ENCODE results near the gene IFT43.

DNA sequence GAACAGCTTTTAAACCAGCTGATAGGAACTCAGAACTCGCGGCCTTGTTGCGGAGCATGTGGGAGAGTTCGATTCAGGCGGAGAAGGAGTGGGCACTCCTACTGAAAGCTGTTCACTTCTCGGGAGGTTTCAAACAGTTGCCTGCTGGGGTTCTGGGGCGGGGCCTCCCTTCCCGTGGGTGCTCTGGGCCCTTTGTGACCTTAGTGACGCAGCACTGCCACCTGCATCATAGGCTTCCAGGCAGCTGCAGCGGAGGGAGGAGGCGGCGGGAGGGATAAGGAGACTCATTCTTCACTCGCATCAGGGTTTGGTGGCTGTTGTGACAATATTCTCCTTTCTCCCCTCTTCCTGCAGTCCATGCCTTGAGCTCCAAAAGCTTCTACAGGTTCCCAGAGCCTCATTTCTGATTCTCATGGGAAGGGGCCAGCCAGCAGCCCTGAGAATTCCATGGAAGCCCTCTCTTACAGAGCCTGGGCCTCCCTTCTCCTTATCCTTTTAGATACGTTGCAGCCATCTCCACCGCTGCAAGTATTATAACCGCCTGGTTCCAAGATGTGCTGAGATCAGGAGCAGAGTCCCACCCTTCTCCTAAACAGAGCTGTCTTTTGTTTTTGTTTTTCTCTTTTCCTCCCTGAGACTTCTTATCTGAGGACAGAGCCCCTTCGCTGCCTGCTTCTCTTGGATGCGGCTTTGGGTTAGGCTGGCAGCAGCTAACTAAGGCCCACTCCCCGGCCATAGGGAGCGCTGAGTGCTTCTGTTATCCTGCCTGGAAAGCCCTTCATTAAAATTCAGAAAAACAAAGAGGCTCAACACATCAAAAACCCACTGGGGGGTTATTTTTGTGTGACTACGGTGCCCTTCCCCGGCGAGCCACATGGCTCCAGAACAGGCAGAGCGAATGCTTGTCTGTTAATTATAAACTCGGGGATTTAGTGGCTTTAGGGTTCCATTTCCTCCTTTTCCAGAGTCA is 98.5 kb downstream of the IFT43 start:
- TF ChIP-seq EZH2 (IDR thresholded peaks at IDR 0.05; ENCODE audit: low read depth), result no peak
- TF ChIP-seq, protein P1, sequence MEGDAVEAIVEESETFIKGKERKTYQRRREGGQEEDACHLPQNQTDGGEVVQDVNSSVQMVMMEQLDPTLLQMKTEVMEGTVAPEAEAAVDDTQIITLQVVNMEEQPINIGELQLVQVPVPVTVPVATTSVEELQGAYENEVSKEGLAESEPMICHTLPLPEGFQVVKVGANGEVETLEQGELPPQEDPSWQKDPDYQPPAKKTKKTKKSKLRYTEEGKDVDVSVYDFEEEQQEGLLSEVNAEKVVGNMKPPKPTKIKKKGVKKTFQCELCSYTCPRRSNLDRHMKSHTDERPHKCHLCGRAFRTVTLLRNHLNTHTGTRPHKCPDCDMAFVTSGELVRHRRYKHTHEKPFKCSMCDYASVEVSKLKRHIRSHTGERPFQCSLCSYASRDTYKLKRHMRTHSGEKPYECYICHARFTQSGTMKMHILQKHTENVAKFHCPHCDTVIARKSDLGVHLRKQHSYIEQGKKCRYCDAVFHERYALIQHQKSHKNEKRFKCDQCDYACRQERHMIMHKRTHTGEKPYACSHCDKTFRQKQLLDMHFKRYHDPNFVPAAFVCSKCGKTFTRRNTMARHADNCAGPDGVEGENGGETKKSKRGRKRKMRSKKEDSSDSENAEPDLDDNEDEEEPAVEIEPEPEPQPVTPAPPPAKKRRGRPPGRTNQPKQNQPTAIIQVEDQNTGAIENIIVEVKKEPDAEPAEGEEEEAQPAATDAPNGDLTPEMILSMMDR (conservative IDR thresholded peaks at IDR 0.05), result no peak

Data from PC-9 (cell line).